OCI-LY1 (cell line): ENCODE measurements around the gene KL.

Experiments
- CTCF ChIP-seq: fragments of 200-600 bp; sonication (generic), shearing (Covaris generic); IDR thresholded peaks from 2 replicates; pipeline ENCODE4 v1.5.1; 2017; ENCODE audit warnings: mild to moderate bottlenecking, antibody characterized with exemption, low read length, moderate library complexity, mixed read lengths
- EZH2 ChIP-seq: fragments of 200-600 bp; sonication (generic), shearing (Covaris generic); IDR thresholded peaks from 2 replicates; pipeline ENCODE4 v1.8.0; 2017; ENCODE audit warnings: borderline replicate concordance, mixed run types, mild to moderate bottlenecking, antibody characterized with exemption, low read length, moderate library complexity, mixed read lengths

- no peak for TF ChIP-seq CTCF
- no peak for TF ChIP-seq EZH2
Observed at GRCh38 chr13:33022986-33023385, 6.8 kb downstream of the KL start.
